Fibroblast of villous mesenchyme (primary cell): ENCODE measurements around the gene SRSF3. TPM values are rescaled to one million over a fixed set of nuclear protein-coding genes. Genes with fewer than 3 reads are reported as not detected.

Experiments used
- DNase-seq: peaks from one replicate; pipeline ENCODE4 v3.0.0-alpha.2; 2010; ENCODE audit warnings: low read depth
- H3K4me3 ChIP-seq: 2 replicates; pipeline ENCODE4 v1.5.1; 2011; ENCODE audit warnings: low read depth, mild to moderate bottlenecking, low read length
- CTCF ChIP-seq: IDR thresholded peaks from 2 replicates; pipeline ENCODE4 v1.5.1; 2012; ENCODE audit warnings: low read depth, mild to moderate bottlenecking, low read length; ENCODE audit not compliant: insufficient read depth
- total RNA-seq: library from RNA; depleted of rRNA; stranded (reverse); fragments of >200 nt; gene quantifications from 2 replicates; pipeline ENCODE4 v1.2.3, GENCODE V29; 2012

The SRSF3 gene
- total RNA-seq, 1 donor: 445 TPM

GRCh38 chr6:36624461-36625157 lies 30.4 kb downstream of the SRSF3 start:
- TF ChIP-seq CTCF: no peak
- no peak for DNase-seq
- no peak overlapping the region for H3K4me3 ChIP-seq

GRCh38 chr6:36625158-36625919 lies 31.2 kb downstream of the SRSF3 start:
- H3K4me3 ChIP-seq: no peak overlapping the region
- DNase-seq: peak; percentile 80
- TF ChIP-seq CTCF: no peak

GRCh38 chr6:36626636-36627035 lies 32.5 kb downstream of the SRSF3 start:
- no peak for TF ChIP-seq CTCF
- DNase-seq: no peak
- no peak overlapping the region for H3K4me3 ChIP-seq

GRCh38 chr6:36627141-36627540 lies 33.0 kb downstream of the SRSF3 start:
- no peak for TF ChIP-seq CTCF
- no peak for DNase-seq
- H3K4me3 ChIP-seq: no peak overlapping the region

GRCh38 chr6:36627801-36628246 lies 33.7 kb downstream of the SRSF3 start:
- no peak for TF ChIP-seq CTCF
- H3K4me3 ChIP-seq: no peak overlapping the region
- peak; percentile 97 for DNase-seq

- no peak for TF ChIP-seq CTCF
Measured at GRCh38 chr6:36629784-36630183, 35.6 kb downstream of the SRSF3 start.

More at GRCh38 chr6:36629784-36630183, 35.6 kb downstream of the SRSF3 start:
- no peak overlapping the region for H3K4me3 ChIP-seq
- DNase-seq: no peak
